Measurements from ENCODE around the gene BOK.

DNA sequence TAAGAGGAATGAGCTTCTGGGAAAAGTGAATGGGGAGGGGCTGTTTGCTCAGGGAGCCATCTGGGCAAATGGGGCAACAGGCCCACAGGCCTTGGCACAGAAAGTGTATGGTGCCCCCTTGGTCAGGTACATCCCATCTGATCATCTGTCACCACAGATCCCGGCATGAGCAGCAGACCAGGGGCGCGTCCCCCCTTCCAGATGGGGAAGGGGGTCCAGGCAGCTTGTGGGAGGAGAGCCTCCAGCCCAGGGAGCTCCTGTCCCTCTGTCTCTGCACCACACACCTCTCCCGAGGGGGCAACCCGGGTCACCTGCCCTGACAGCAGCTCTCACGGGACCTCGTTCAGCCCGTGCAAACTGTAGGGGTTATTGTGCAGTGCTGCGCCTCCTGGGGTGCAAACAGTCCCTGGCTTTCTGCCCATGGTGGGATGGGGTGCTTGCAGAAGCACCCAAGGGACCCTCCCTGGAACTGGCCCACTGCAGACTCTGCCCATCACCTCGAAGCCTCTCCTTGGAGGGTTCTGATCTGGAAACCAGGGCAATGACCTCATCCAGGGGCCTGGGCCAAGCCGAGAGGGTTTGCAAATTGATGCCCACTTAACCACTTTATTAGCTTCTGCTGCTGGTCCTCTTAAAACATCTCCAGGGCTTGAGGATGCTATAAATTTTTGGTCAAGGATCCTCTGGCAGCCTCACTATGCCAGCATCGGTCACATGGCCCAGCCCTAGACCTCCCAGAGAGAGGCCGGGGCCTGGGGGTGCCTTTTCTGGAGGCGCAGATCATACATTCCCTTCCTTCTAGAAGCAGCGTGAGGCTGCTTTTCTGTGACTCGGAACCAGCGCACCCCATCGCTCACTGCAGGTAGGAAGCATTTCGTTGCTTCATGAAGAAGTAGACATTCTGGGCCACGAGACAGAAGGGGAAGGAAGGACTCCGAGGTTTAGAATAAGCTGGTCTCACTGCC lies 7.6 kb upstream of the BOK start:
- TF ChIP-seq, protein P1, sequence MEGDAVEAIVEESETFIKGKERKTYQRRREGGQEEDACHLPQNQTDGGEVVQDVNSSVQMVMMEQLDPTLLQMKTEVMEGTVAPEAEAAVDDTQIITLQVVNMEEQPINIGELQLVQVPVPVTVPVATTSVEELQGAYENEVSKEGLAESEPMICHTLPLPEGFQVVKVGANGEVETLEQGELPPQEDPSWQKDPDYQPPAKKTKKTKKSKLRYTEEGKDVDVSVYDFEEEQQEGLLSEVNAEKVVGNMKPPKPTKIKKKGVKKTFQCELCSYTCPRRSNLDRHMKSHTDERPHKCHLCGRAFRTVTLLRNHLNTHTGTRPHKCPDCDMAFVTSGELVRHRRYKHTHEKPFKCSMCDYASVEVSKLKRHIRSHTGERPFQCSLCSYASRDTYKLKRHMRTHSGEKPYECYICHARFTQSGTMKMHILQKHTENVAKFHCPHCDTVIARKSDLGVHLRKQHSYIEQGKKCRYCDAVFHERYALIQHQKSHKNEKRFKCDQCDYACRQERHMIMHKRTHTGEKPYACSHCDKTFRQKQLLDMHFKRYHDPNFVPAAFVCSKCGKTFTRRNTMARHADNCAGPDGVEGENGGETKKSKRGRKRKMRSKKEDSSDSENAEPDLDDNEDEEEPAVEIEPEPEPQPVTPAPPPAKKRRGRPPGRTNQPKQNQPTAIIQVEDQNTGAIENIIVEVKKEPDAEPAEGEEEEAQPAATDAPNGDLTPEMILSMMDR (IDR thresholded peaks at IDR 0.05 in 4 of 5, conservative IDR thresholded peaks at IDR 0.05 in 1 of 5) = no peak
- TF ChIP-seq POLR2A (IDR thresholded peaks at IDR 0.05) = no peak
